ENCODE measurements around the gene MAX. TPM values are rescaled to one million over a fixed set of nuclear protein-coding genes. Genes with fewer than 3 reads are reported as not detected.

Gene MAX
- total and polyA plus RNA-seq, 9 of the 15 experiments (the other 6 are each of a cell fraction or from before 2014, with no cell fraction given): 15.4 to 96.5 (median 51.6) TPM

DNA sequence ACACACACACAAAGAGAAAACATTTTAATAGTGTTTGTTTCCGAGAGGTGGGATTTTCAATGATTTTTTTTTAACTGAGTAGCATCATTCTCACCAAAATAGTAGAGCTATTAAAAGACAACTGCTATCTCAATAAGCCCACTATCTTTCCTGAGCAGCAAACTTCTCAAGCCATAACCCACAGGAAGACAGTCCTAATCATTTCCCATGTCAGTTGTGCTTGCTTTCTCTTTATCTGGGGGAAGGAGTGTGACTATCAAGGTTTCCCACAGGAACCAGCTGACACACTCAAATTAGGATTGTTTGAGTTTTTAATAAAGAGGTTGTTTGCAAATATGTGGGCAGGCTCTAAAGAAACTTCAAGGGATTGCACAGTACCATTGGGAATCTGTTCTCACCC, 4.9 kb upstream of the MAX start (continued):
- TF ChIP-seq OTX1 (CRISPR knock-in tag; IDR thresholded peaks at IDR 0.05) (no peak), NCOA6 (IDR thresholded peaks at IDR 0.05) (no peak), EGR1 (conservative IDR thresholded peaks at IDR 0.05) (no peak), SMARCE1 (IDR thresholded peaks at IDR 0.05) (peak; percentile 66), CBX3 (IDR thresholded peaks at IDR 0.05; ENCODE audit: borderline replicate concordance in 1 of 2, low read length in 2 of 2) (0 out of 3 replicates have a peak, but pooled peaks of 1 of the 2 experiments have one; percentile 25), DPF2 (IDR thresholded peaks at IDR 0.05) (peak; percentile 85), ARHGAP35 (IDR thresholded peaks at IDR 0.05; ENCODE audit: partially characterized antibody) (no peak), CBFB (CRISPR knock-in tag; IDR thresholded peaks at IDR 0.05) (no peak), DNMT1 (IDR thresholded peaks at IDR 0.05) (no peak), ZNF124 (CRISPR knock-in tag; IDR thresholded peaks at IDR 0.05) (no peak), RBM39 (optimal IDR thresholded peaks at IDR 0.05; ENCODE audit: low read depth, low read length) (no peak), XRCC3 (IDR thresholded peaks at IDR 0.05) (no peak), CBX1 (IDR thresholded peaks at IDR 0.05; ENCODE audit: low read depth) (no peak), TCFL5 (CRISPR knock-in tag; conservative IDR thresholded peaks at IDR 0.05) (no peak), KLF1 (tag; IDR thresholded peaks at IDR 0.05) (no peak), AFF1 (IDR thresholded peaks at IDR 0.05; ENCODE audit: low read depth in 1 of 2, partially characterized antibody in 2 of 2) (no peak), NR1H2 (CRISPR knock-in tag; IDR thresholded peaks at IDR 0.05) (no peak), GATA2 (CRISPR knock-in tag; IDR thresholded peaks at IDR 0.05) (peak; percentile 56; the same call in 1 of the 2 replicates)
- TF ChIP-seq, protein P1, sequence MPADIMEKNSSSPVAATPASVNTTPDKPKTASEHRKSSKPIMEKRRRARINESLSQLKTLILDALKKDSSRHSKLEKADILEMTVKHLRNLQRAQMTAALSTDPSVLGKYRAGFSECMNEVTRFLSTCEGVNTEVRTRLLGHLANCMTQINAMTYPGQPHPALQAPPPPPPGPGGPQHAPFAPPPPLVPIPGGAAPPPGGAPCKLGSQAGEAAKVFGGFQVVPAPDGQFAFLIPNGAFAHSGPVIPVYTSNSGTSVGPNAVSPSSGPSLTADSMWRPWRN (IDR thresholded peaks at IDR 0.05; ENCODE audit: low read depth): no peak
- TF ChIP-seq, protein P2, sequence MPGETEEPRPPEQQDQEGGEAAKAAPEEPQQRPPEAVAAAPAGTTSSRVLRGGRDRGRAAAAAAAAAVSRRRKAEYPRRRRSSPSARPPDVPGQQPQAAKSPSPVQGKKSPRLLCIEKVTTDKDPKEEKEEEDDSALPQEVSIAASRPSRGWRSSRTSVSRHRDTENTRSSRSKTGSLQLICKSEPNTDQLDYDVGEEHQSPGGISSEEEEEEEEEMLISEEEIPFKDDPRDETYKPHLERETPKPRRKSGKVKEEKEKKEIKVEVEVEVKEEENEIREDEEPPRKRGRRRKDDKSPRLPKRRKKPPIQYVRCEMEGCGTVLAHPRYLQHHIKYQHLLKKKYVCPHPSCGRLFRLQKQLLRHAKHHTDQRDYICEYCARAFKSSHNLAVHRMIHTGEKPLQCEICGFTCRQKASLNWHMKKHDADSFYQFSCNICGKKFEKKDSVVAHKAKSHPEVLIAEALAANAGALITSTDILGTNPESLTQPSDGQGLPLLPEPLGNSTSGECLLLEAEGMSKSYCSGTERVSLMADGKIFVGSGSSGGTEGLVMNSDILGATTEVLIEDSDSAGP (CRISPR knock-in tag; IDR thresholded peaks at IDR 0.05): no peak
- TF ChIP-seq, protein P3, sequence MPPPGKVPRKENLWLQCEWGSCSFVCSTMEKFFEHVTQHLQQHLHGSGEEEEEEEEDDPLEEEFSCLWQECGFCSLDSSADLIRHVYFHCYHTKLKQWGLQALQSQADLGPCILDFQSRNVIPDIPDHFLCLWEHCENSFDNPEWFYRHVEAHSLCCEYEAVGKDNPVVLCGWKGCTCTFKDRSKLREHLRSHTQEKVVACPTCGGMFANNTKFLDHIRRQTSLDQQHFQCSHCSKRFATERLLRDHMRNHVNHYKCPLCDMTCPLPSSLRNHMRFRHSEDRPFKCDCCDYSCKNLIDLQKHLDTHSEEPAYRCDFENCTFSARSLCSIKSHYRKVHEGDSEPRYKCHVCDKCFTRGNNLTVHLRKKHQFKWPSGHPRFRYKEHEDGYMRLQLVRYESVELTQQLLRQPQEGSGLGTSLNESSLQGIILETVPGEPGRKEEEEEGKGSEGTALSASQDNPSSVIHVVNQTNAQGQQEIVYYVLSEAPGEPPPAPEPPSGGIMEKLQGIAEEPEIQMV (tag; conservative IDR thresholded peaks at IDR 0.05; ENCODE audit: low read depth): no peak
- TF ChIP-seq, protein P4, sequence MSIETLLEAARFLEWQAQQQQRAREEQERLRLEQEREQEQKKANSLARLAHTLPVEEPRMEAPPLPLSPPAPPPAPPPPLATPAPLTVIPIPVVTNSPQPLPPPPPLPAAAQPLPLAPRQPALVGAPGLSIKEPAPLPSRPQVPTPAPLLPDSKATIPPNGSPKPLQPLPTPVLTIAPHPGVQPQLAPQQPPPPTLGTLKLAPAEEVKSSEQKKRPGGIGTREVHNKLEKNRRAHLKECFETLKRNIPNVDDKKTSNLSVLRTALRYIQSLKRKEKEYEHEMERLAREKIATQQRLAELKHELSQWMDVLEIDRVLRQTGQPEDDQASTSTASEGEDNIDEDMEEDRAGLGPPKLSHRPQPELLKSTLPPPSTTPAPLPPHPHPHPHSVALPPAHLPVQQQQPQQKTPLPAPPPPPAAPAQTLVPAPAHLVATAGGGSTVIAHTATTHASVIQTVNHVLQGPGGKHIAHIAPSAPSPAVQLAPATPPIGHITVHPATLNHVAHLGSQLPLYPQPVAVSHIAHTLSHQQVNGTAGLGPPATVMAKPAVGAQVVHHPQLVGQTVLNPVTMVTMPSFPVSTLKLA (conservative IDR thresholded peaks at IDR 0.05): no peak

Measured in K562 (cell line).